Hindlimb muscle (tissue), 1 donor: ENCODE results near the gene PODXL. TPM values are rescaled to one million over a fixed set of nuclear protein-coding genes. Genes with fewer than 3 reads are reported as not detected.

Source experiments
- DNase-seq: peaks from one replicate; pipeline ENCODE4 v3.0.0-alpha.2; 2013
- polyA plus RNA-seq: library from polyadenylated mRNA; unstranded; fragments of 120-200 nt; gene quantifications from one replicate; pipeline ENCODE4 v1.2.1, GENCODE V29; 2013; ENCODE audit not compliant: insufficient read length

PODXL gene
- polyA plus RNA-seq = 91.8 TPM

- DNase-seq = peak; percentile 50
Measured at GRCh38 chr7:131556053-131556908, at the start of gene PODXL. Gene PODXL (minus strand): TSS chr7:131556628. CDS start chr7:131556359, 269 bp downstream.

GRCh38 chr7:131605280-131605878 lies 49.0 kb upstream of the PODXL start:
- DNase-seq = no peak

DNA sequence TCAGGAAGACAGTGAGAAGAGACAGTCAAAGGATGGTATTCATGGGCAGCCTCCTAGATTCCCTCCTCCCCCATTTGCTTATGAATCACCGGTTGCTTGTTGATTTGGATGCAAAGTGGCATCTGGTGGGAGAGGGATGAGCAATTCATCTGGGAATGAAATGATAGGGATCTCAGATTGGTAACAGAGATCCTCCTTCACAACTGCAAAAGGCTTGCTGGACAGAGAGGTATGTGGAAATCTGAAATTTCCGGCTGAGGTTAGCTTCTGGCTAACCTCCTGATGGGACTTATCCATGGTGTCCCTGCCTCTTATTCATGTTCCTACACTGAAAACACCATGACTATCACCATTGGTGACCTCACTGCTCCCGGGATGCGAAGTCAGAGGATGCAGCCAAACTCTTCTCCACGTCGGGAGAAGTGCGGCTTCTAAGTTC lies 48.4 kb upstream of the PODXL start:
- no peak for DNase-seq

- DNase-seq = no peak
Measured at GRCh38 chr7:131603932-131604331, 47.5 kb upstream of the PODXL start.

GRCh38 chr7:131602994-131603372 lies 46.6 kb upstream of the PODXL start:
- no peak for DNase-seq

GRCh38 chr7:131602304-131602993 lies 46.0 kb upstream of the PODXL start:
- no peak for DNase-seq

DNA sequence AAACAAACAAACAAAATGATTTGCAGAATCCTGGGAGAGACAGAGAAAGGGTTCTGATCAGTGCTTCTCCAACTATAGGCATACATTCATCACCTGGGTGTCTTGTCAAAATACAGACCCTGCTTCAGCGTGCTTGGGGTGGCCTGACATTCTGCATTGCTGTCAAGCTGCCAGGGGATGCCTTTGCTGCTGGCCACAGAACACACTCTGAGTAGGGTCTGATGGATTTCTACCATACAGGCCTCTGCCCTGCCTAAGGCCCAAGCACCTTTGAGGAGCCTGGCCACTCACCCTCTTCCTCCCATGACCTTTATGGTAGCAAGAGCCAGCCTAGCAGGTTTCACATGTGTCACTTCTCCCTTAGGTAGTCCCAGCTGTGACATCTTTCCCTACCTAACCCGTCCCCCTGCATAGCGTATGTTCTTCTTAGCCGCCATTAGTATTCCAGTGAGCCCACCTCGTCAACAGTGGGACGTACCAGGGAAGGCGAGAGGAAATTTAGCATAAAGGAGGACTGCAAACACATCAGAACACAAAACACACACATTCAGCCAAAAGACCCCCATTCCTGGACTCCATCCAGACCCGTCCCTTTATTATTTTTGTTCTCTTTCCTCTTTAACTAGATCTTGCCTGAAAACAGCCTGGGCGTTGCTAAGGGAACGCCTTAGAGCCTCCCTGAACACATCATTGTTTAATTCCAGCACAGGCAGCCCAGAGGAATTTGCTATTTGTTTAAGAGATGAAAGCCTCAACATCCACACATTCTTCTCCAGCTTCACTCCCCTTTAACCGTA lies 43.9 kb upstream of the PODXL start:
- DNase-seq = no peak

GRCh38 chr7:131596785-131597184 lies 40.4 kb upstream of the PODXL start:
- DNase-seq = no peak

- no peak for DNase-seq
Measured at GRCh38 chr7:131595699-131596098, 39.3 kb upstream of the PODXL start.

GRCh38 chr7:131591687-131592319 lies 35.4 kb upstream of the PODXL start:
- no peak for DNase-seq

DNA sequence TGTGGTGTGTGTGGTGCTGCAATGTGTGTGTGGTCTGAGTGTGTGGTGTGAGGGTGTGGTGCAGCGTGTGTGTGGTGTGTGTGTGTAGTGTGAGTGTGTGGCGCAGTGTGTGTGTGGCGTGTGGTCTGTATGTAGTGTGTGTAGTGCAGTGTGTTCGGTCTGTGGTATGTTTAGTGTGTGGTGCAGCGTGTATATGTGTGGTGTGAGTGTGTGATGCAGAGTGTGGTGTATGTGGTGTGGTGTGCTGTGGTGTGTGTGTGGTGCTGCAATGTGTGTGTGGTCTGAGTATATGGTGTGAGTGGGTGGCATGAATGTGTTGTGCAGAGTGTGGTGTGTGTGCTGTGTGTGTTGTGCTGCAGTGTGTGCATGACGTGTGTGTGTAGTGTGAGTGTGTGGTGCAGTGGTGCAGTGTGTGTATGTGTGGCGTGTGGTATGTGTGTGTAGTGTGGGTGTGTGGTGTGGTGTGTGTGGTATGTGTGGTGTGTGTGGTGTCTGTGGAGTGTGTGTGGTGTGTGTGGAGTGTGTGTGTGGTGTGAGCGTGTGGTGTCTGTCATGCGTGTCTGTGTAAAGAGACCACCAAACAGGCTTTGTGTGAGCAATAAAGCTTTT lies 31.0 kb upstream of the PODXL start:
- DNase-seq = no peak

DNA sequence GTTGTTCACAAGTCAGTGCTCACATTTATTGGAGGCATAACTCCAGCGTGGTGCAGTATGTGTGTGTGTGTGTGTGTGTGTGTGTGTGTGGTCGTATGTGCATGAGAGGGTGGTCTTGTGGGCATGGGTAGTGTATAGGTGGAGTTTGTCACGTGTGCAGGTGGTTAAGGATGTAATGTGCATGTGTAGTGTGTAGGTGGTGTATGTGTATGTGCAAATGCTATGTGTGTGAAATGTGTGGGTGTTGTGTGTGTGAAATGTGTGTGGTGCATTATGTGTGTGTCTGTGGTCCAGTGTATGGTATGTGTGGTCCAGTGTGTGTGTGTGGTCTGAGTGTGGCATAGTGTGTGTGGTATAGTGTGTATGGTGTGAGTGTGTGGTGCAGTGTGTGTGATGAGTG lies 30.3 kb upstream of the PODXL start:
- no peak for DNase-seq

DNA sequence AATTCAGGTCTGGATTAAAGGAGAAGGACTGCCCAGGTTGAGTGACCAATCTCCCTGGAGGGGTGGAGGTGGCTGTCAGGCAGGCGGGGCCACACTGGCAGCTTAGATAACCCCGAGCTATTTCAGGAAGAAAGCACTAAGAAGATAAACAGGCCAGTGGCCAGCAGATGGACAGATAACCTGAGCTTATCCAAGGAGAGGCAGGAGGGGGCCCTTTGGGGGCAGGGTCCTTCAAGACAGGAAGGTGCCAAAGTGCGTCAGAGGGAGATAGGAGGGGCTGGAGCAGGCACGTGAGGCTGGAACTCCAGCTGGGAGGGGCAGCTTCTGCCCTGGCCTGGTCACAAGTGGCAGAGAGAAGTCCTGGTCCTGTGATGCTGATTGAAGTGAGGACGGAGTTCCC lies 29.8 kb upstream of the PODXL start:
- no peak for DNase-seq

GRCh38 chr7:131583430-131583829 lies 27.0 kb upstream of the PODXL start:
- no peak for DNase-seq

DNA sequence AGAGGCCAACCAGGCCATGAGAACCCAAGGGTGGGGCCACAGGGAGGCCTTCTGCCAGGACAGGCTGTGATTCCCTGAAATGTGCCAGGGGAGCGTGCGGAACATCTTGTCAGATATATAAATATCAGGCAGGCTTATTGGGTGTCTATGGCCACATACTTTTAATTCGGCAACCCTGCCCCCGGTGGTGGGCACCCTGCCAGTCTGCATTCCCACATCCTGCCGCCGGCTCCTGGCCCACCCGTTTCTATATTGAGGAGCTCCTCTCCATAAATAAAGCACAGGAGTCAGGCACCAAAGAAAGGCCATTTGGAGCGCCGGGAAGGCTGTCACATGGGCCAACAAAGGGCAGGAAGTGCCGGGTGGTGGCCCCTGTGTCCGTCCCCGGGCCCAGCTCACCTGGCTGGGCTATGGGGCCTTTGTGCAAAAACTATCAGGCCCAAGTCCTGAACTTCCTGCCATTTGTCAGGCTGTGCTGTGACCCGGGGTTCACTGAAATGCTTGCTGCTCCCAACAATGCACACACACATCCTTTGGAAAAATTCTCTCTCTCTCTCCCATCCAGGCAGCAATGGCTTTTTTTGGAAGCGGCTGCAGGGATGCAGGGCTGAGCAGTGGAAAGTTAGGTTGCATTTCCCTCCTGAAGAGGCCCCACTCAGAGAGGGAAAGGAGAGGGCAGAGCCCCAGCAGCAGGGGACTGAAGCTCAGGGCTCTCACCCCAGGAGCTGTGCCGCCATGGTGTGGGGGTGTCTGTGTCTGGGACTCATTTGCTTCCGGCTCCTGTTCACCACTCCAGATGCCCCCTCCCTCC lies 25.0 kb upstream of the PODXL start:
- peak; percentile 16 for DNase-seq

DNA sequence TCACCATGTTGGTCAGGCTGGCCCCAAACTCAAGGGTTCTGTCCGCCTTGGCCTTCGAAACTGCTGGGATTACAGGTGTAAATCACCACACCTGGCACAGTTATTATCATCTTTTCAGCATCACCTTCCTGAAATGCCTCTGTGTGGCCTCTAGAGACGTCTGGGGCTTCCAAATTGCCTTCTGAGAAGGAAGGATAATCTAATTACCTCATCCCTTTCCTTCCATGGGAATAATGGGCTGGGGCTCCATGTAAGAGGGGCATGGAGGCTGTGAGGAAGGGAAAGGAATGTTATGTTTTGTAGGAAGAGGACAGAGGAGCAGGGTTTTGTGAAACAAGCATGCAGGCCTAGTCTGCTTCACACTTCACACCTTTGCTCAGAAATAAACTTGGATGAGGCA lies 22.2 kb upstream of the PODXL start:
- DNase-seq = no peak

GRCh38 chr7:131574741-131575140 lies 18.3 kb upstream of the PODXL start:
- DNase-seq = no peak

DNA sequence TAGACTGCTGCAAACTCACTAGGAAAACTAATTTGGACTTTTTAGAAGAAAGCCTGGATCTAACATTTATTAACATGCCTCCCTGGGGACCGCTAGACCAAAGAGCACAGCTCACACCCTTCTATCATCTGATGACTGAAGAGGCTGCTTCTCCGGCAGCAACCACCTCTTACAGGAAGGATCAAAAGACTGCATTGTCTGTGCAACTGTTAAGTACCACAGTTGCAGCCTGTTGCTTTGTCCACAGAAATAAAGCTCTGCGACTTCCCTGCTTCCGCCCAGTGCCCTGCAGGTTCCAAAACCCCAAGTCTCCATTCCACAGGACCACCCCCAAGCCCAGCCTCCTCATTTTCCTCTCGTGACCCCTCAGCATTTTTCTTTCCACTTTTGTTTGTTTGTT lies 14.0 kb upstream of the PODXL start:
- DNase-seq = no peak

GRCh38 chr7:131568970-131569369 lies 12.5 kb upstream of the PODXL start:
- no peak for DNase-seq

DNA sequence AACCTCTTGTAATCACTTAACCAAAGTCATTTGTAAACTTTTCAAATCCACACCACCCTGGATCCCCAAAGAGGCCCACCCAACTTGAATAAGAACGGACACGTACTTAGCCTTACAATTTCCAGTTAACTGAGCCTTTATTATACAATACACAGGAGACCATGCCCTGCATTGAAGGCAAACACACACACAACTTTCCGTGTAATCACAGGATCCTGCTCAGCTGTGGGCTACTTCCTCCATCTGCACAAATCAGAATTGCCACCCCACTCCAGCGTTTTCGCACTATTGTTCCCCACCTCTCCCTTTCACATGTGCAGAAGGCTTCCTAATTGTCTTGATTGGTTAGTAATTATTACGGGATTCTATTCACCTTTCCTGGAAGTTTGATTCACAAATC lies 12.1 kb upstream of the PODXL start:
- DNase-seq = no peak

DNA sequence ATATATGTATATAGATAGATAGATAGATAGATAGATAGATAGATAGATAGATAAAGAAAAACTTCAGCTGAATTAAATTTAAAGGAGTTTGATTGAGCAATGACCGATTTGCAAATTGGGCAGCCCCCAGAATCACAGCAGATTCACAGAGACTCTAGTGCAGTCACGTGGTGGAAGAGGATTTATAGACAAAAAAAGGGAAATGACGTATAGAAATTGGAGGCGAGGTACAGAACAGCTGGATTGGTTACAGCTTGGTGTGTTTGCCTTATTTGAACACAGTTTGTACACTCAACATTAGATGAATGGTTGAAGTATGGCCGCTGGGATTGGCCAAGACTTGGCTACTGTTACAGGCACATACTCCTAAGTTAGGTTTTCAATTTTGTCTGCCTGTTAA lies 8.2 kb upstream of the PODXL start:
- DNase-seq = no peak
